Endothelial cell (in vitro differentiated cells): Measurements from ENCODE around the gene CACNA1H. TPM values are rescaled to one million over a fixed set of nuclear protein-coding genes. Genes with fewer than 3 reads are reported as not detected.

ENCODE experiments used
- DNase-seq: peaks from one replicate; pipeline ENCODE4 v3.0.0; 2021; ENCODE audit warnings: low spot score
- H3K27ac Mint-ChIP-seq: one replicate; pipeline ENCODE4 v1.8.0; 2021; ENCODE audit warnings: mixed read lengths, inconsistent platforms; ENCODE audit not compliant: unreplicated experiment
- H3K27me3 Mint-ChIP-seq: one replicate; pipeline ENCODE4 v1.8.0; 2021; ENCODE audit warnings: mild to moderate bottlenecking, moderate library complexity, mixed read lengths, inconsistent platforms; ENCODE audit not compliant: unreplicated experiment
- H3K36me3 Mint-ChIP-seq: one replicate; pipeline ENCODE4 v1.8.0; 2021; ENCODE audit warnings: mild to moderate bottlenecking, low read depth, mixed read lengths, inconsistent platforms; ENCODE audit not compliant: unreplicated experiment
- H3K4me1 Mint-ChIP-seq: one replicate; pipeline ENCODE4 v1.8.0; 2021; ENCODE audit warnings: mild to moderate bottlenecking, mixed read lengths, inconsistent platforms; ENCODE audit not compliant: unreplicated experiment
- H3K4me3 Mint-ChIP-seq: one replicate; pipeline ENCODE4 v1.8.0; 2021; ENCODE audit warnings: mild to moderate bottlenecking, mixed read lengths, inconsistent platforms; ENCODE audit not compliant: unreplicated experiment
- H3K9me3 Mint-ChIP-seq: one replicate; pipeline ENCODE4 v1.8.0; 2021; ENCODE audit warnings: mixed read lengths, inconsistent platforms; ENCODE audit not compliant: unreplicated experiment
- CTCF ChIP-seq: fragments of 200-600 bp; sonication (generic); IDR thresholded peaks from one replicate; pipeline ENCODE4 v1.5.0; 2021; ENCODE audit warnings: antibody characterized with exemption; ENCODE audit not compliant: unreplicated experiment
- total RNA-seq: library from RNA; stranded (reverse); fragmentation: NEBNext Ultra II Directional; extraction: Animal tissue kit (Norgen Biotek cat#: 25700); gene quantifications from one replicate; pipeline ENCODE4 v1.2.1, GENCODE V29; 2021; ENCODE audit not compliant: unreplicated experiment

The CACNA1H gene
- total RNA-seq, 1 donor from 2014 or later: 3.4 TPM

- Mint-ChIP-seq H3K9me3 (no peaks in the 10 kb centered on the region), H3K4me1 (no peaks in the 10 kb centered on the region), H3K27me3 (no peaks in the 10 kb centered on the region), H3K36me3 (no peaks in the 10 kb centered on the region), H3K4me3 (no peak overlapping the region), H3K27ac (no peak overlapping the region)
- DNase-seq: no peak
- no peak for TF ChIP-seq CTCF
These were observed 22.8 kb downstream of the CACNA1H start for GRCh38 chr16:1175566-1176279.

- no peaks in the 10 kb centered on the region for H3K9me3 Mint-ChIP-seq
- DNase-seq: no peak
- no peak overlapping the region for H3K4me3 Mint-ChIP-seq
- no peaks in the 10 kb centered on the region for H3K27me3 Mint-ChIP-seq
- no peak for TF ChIP-seq CTCF
- no peak overlapping the region for H3K27ac Mint-ChIP-seq
- no peaks in the 10 kb centered on the region for H3K4me1 Mint-ChIP-seq
- H3K36me3 Mint-ChIP-seq: no peaks in the 10 kb centered on the region
These were observed 23.5 kb downstream of the CACNA1H start for GRCh38 chr16:1176280-1176897.

- no peak for TF ChIP-seq CTCF
- DNase-seq: no peak
- no peaks in the 10 kb centered on the region for H3K36me3 Mint-ChIP-seq
These were observed 24.1 kb downstream of the CACNA1H start for GRCh38 chr16:1177053-1177452.

GRCh38 chr16:1177750-1178149, 24.8 kb downstream of the CACNA1H start:
- Mint-ChIP-seq H3K9me3 (no peaks in the 10 kb centered on the region), H3K27ac (no peak overlapping the region), H3K36me3 (no peaks in the 10 kb centered on the region), H3K4me3 (no peak overlapping the region), H3K4me1 (no peaks in the 10 kb centered on the region), H3K27me3 (no peaks in the 10 kb centered on the region)
- no peak for TF ChIP-seq CTCF
- DNase-seq: no peak

More at GRCh38 chr16:1177053-1177452, 24.1 kb downstream of the CACNA1H start:
- Mint-ChIP-seq H3K4me3 (no peak overlapping the region), H3K27ac (no peak overlapping the region), H3K4me1 (no peaks in the 10 kb centered on the region), H3K9me3 (no peaks in the 10 kb centered on the region), H3K27me3 (no peaks in the 10 kb centered on the region)

GRCh38 chr16:1178295-1178910, 25.5 kb downstream of the CACNA1H start:
- Mint-ChIP-seq H3K36me3 (no peaks in the 10 kb centered on the region), H3K4me3 (no peak overlapping the region), H3K27me3 (no peaks in the 10 kb centered on the region), H3K4me1 (no peaks in the 10 kb centered on the region), H3K9me3 (no peaks in the 10 kb centered on the region), H3K27ac (no peak overlapping the region)
- TF ChIP-seq CTCF: no peak
- no peak for DNase-seq
